ACC112 (cell line): ENCODE data around the gene XAGE2.
"Not testable (repeated sequence)": the region's sequence is repeated elsewhere in the genome, so short reads cannot be mapped to it uniquely, and the experiment has no call there.

Source experiments
- H2AFZ ChIP-seq: fragments of 200-600 bp; sonication (generic); one replicate; pipeline ENCODE4 v1.6.0; 2017; ENCODE audit warnings: antibody characterized with exemption, low read length; ENCODE audit not compliant: unreplicated experiment
- H3K27ac ChIP-seq: fragments of 200-600 bp; sonication (generic); 2 replicates; pipeline ENCODE4 v1.5.1; 2014; ENCODE audit warnings: low read depth, mild to moderate bottlenecking, antibody characterized with exemption, low read length, moderate library complexity
- H3K27me3 ChIP-seq: fragments of 200-600 bp; sonication (generic); 2 replicates; pipeline ENCODE4 v1.6.1; 2014; ENCODE audit warnings: mild to moderate bottlenecking, antibody characterized with exemption, low read length, moderate library complexity, mixed read lengths; ENCODE audit not compliant: insufficient read depth
- H3K36me3 ChIP-seq: fragments of 200-600 bp; sonication (generic); 2 replicates; pipeline ENCODE4 v1.6.1; 2016; ENCODE audit warnings: mild to moderate bottlenecking, antibody characterized with exemption, low read length, moderate library complexity, mixed read lengths; ENCODE audit not compliant: insufficient read depth
- H3K4me1 ChIP-seq: fragments of 200-600 bp; sonication (generic); one replicate; pipeline ENCODE4 v1.6.1; 2016; ENCODE audit warnings: low read length, mixed read lengths; ENCODE audit not compliant: insufficient read depth, unreplicated experiment, control insufficient read depth
- H3K4me3 ChIP-seq: fragments of 200-600 bp; sonication (generic); 2 replicates; pipeline ENCODE4 v1.5.1; 2014; ENCODE audit warnings: mild to moderate bottlenecking, low read depth, low read length
- H3K79me2 ChIP-seq: fragments of 200-600 bp; sonication (generic); one replicate; pipeline ENCODE4 v1.6.0; 2016; ENCODE audit warnings: low read length; ENCODE audit not compliant: control insufficient read depth, unreplicated experiment, insufficient read depth

Gene XAGE2

GRCh38 chrX:52368368-52369055, at the start of gene XAGE2:
XAGE2 (plus strand) TSS chrX:52369021; CDS start chrX:52370015, 994 bp downstream.
- H3K36me3 ChIP-seq, result no peaks in the 10 kb centered on the region
- H3K4me3 ChIP-seq, result no peak within 1 kb of the TSS
- H3K4me1 ChIP-seq, result no peaks in the 10 kb centered on the region
- H2AFZ ChIP-seq, result no peak within 1 kb of the TSS
- H3K27me3 ChIP-seq, result no peaks in the 10 kb centered on the region
- no peaks in the 10 kb centered on the region for H3K79me2 ChIP-seq
- no peak within 1 kb of the TSS for H3K27ac ChIP-seq

- Histone ChIP-seq H3K4me3 (no peak overlapping the region), H3K36me3 (no peaks in the 10 kb centered on the region), H3K27ac (no peak overlapping the region), H3K79me2 (no peaks in the 10 kb centered on the region), H3K4me1 (no peaks in the 10 kb centered on the region), H3K27me3 (no peaks in the 10 kb centered on the region), H2AFZ (no peak overlapping the region)
Observed at GRCh38 chrX:52337410-52337809, 31.4 kb upstream of the XAGE2 start.

GRCh38 chrX:52341493-52341892, 27.3 kb upstream of the XAGE2 start:
- Histone ChIP-seq H3K36me3 (no peaks in the 10 kb centered on the region), H2AFZ (no peak overlapping the region), H3K79me2 (no peaks in the 10 kb centered on the region), H3K4me1 (peaks cover 2% of the 10 kb centered on the region), H3K27me3 (no peaks in the 10 kb centered on the region), H3K27ac (no peak overlapping the region), H3K4me3 (no peak overlapping the region)

- not testable (repeated sequence) for H3K4me3 ChIP-seq, H2AFZ ChIP-seq, H3K36me3 ChIP-seq, H3K79me2 ChIP-seq, H3K27me3 ChIP-seq, H3K27ac ChIP-seq, H3K4me1 ChIP-seq
Observed at GRCh38 chrX:52343131-52343530, 25.7 kb upstream of the XAGE2 start.

- H3K36me3 ChIP-seq, H2AFZ ChIP-seq, H3K4me3 ChIP-seq, H3K4me1 ChIP-seq, H3K27me3 ChIP-seq, H3K27ac ChIP-seq, H3K79me2 ChIP-seq: not testable (repeated sequence)
Observed at GRCh38 chrX:52345402-52345801, 23.4 kb upstream of the XAGE2 start.

GRCh38 chrX:52346174-52347165, 22.4 kb upstream of the XAGE2 start:
- Histone ChIP-seq H3K36me3 (no peaks in the 10 kb centered on the region), H3K4me1 (peaks cover 5% of the 10 kb centered on the region), H3K27me3 (no peaks in the 10 kb centered on the region), H3K4me3 (no peak overlapping the region), H3K27ac (no peak overlapping the region), H3K79me2 (no peaks in the 10 kb centered on the region), H2AFZ (no peak overlapping the region)

GRCh38 chrX:52349681-52350080, 19.1 kb upstream of the XAGE2 start:
- no peak overlapping the region for H2AFZ ChIP-seq
- H3K4me1 ChIP-seq, result peaks cover 5% of the 10 kb centered on the region
- H3K79me2 ChIP-seq, result no peaks in the 10 kb centered on the region
- no peaks in the 10 kb centered on the region for H3K36me3 ChIP-seq
- no peak overlapping the region for H3K27ac ChIP-seq
- no peaks in the 10 kb centered on the region for H3K27me3 ChIP-seq
- no peak overlapping the region for H3K4me3 ChIP-seq

- H3K4me1 ChIP-seq, result no peaks in the 10 kb centered on the region
- no peak overlapping the region for H3K4me3 ChIP-seq
- H3K79me2 ChIP-seq, result no peaks in the 10 kb centered on the region
- no peak overlapping the region for H3K27ac ChIP-seq
- H2AFZ ChIP-seq, result no peak overlapping the region
- no peaks in the 10 kb centered on the region for H3K27me3 ChIP-seq
- no peaks in the 10 kb centered on the region for H3K36me3 ChIP-seq
Observed at GRCh38 chrX:52352551-52352950, 16.3 kb upstream of the XAGE2 start.

- H3K27me3 ChIP-seq, result no peaks in the 10 kb centered on the region
- no peak overlapping the region for H3K4me3 ChIP-seq
- no peak overlapping the region for H2AFZ ChIP-seq
- no peaks in the 10 kb centered on the region for H3K79me2 ChIP-seq
- H3K27ac ChIP-seq, result no peak overlapping the region
- no peaks in the 10 kb centered on the region for H3K36me3 ChIP-seq
- H3K4me1 ChIP-seq, result no peaks in the 10 kb centered on the region
Observed at GRCh38 chrX:52353838-52354237, 15.0 kb upstream of the XAGE2 start.

GRCh38 chrX:52355108-52355507, 13.7 kb upstream of the XAGE2 start:
- Histone ChIP-seq H3K27ac (no peak overlapping the region), H3K27me3 (no peaks in the 10 kb centered on the region), H3K4me1 (no peaks in the 10 kb centered on the region), H3K36me3 (no peaks in the 10 kb centered on the region), H3K4me3 (no peak overlapping the region), H2AFZ (no peak overlapping the region), H3K79me2 (no peaks in the 10 kb centered on the region)
